Stimulated activated CD8-positive, alpha-beta memory T cell treated with anti-CD3 and anti-CD28 coated beads, Interleukin-4, amount 100 ng/mL, for 1 hour (primary cell): Measurements from ENCODE around the gene ZIC1.

ENCODE experiments used
- DNase-seq, 2 donors: peaks; one replicate each; pipeline ENCODE4 v3.0.0-alpha.2; 2020; ENCODE audit warnings: low read depth in 2 of 2, low spot score in 1 of 2

ZIC1 gene

DNA sequence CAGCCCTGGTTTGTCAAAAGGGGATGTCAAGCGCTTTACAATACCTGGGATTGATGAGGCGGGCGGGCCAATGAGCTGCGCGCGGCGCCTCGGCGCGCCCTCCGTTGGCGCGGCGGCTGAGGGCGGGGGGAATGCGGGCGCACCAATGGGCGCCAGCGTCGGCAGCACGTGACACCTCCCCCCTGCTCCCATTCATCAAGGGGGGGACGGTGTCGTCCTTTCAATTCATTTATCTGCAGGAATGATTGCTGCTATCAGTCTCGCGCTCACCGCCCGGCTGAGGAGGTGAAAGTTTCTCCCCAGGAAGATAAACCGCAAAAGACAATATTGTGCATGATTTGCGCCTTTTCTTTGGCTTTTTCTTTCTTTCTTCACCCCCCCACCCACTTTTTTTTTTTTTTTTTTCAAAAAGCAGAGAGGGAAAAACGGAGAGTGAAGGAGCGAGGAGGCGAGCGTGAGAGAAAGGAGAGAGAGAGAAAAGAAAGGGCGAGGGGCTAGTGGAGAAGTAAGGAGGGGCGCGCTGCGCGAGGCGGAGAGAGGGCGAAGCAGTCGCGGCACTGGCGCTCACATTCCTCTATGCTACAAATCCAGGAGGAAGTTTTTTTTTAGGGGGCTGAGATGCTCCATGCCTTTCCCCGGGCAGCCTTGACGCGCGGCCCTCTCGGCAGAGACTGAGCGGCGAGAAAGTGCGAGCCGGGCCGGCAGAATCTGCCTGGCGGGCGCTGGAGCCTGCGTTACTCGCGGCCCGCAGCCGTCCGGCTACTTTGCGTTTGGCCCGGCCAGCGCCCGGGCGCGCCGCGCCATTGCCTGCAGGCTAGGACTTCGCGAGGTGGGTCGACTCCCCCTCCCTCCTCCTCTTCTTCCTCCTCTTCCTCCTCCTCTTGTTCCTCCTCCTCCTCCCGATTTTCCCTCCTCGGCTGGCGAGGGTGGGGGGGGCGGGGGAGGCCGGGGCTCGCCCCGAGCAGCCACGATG lies at the start of gene ZIC1:
ZIC1 (plus strand) TSS at position 223 of the 973 bp plus-strand sequence; CDS start at position 971, 748 bp downstream.
- no peak for DNase-seq

DNA sequence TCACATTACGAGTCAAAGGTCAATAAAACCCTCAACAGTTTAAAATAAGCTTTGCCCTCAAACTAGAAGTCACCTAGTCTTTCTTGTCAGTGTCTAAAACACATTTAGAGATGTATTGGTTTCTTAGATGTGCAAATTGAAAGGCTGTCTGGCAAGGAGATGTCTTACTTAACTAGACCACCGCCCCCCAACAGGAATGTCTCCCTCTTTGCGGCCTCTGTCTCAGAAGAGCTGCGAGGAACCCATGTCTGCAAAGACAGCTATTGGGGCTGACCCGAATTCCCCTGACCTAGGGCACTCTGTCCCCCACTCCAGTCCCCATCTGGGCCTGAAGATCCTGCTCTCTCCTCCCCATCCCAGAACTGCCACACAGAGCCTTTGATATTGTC lies 49.1 kb upstream of the ZIC1 start:
- DNase-seq: no peak

DNA sequence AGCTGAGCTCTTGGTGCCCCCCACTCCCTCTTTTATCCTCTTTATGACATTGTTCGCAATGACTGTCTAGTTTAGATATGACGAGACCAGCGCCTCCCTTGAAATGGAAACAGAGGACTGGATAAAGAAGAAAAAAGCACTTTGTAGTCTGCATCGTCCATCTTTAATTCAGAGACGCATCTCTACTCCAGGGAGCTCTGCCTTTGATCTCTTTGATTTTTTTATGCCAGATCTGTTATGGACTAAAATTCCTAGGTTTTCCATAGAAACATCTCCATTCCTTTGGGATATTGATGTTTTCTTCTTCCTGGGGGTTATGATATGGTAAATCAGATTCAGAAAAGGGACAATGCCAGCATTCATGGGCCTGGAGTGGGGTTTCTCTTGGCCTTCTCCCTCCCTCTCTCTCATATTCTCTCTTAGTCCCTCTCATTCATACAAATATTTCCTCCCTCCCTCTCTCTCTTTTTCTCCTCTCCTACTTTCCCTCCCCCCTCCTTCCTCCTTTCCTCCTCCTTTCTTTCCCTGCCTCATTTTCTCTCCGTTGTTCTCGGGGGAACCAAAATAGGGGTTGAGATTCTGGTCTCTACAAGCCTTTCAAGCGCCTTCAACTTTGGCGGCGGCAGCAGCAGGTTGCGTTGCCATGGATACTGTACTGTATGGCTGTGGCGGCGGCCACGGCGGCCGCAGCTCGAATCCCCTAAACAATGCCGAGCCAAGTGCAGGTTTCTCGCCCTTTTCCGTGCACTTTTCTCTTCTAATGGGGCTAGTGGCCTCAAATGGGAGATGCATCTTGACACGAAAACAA lies 48.3 kb upstream of the ZIC1 start:
- no peak for DNase-seq

DNA sequence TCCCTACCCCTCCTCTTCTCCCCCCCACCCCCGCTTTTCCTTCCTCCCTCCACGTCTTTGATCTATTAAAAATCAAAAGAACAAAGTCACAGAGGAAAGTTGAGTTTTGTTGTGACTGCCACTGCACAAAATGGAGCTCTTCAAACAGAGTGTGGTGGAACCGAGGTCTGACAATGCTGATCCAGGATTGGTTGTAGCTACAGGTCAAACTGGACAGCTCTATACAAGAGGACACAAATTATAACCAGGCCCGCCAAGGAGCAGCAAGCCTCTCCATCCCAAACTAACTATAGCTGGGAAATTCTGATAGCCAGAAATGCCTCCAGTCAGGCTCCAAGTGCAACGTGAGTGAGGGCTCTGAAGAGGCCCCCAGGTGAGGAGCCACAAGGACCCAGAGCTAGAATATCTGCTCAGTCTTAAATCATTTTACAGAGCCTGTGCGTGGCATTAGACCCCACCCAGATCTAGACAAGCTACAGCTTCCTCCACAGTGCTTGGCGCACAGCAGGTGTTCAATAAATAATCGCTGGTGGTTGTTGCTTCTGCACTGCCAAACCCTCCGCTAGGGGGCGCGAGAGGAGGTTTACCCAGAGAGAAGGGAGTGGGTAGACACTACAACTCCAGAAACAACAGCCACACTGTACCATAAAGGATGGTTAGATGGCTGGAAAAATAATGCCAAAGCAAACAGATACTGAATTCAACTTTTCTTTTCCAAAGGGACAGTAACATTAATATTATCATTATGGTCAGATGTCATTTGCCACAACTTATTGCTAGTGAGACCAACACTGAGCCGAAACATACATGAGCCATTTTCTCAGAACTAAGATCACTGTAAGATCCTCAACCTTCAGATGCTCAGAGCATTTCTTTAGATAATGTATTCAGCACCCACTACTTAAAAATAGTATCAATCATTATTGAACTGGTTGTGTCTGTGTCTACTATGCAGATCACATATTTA lies 47.4 kb upstream of the ZIC1 start:
- no peak for DNase-seq

DNA sequence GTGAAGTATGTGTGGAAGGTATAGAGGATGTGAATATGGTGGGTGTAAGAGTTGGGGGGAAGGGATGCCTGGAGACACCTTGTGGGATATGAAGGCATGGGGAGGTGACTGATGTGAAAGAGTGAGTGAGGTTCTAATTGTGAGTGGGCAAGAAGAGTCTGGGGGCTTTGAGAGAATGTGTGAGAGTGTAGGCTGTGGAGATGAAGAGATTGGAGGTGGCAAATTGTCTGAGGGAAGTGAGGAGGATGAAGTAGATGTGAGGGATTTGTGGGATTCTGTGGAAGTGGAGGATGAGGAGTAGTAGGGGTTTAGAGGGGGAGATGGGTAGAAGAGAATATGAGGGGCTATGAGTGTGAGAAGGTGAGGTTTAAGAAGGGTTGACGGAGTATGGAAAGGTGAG lies 44.4 kb upstream of the ZIC1 start:
- no peak for DNase-seq

DNA sequence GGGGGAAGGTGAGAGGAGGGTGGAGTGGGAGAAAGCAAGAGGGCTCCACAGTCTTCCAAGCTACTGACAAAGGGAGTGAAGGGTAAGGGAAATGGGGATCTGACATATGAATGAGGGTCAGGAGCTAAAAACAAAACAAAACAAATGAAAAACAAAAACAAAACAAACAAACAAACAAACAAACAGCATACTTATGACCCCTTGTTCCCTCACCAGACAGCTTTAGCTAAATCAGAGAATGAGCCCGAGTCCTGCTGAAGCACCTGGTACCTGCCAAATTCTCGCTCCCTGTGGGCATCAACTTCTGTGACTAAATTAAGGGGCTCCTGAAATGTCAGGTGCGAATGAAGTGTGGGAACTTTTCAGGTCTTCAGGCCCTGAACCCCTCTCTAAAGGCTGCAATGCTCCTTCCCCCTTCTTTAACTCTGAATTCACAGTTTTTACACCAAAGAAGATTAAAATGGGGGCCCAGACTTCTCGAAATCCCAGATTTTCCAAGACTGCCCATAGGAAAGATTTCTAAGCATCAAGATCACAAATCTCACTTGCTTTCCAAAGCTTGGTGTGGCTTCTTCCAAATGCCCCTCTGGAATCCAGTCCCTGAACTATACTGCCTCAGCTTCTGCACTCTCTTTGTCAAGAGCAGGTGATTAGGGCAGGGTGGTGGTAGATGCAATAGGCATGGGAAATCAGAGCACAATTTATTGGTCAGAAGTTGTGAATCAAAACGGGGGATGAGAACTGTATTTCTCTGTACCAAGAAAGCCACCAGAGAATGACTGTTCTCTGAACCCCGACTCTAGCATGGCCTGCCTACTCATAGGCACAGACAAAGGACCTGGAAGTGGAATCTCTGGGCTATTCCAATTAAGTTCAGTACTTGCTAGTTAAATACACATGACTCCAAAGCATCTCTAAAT lies 43.7 kb upstream of the ZIC1 start:
- DNase-seq: no peak

DNA sequence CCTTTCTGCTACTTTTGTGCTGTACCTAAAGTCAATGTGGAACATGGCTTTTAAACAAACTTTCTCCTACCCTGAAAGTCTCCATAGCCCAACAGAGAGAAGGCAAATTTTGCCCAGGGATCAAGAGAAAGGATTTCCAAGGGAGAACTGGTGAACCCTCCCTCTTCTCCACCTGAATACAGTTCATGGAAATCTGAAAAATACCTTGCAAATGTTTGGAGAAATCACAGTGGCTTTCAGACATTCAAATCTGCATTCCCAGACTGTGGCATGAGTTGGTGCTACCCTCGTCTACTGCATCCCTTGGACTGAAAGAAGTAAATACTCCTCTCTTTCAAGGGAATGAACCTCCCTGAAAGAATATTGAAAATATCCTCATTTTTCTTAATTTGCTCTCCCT lies 41.5 kb upstream of the ZIC1 start:
- no peak for DNase-seq

DNA sequence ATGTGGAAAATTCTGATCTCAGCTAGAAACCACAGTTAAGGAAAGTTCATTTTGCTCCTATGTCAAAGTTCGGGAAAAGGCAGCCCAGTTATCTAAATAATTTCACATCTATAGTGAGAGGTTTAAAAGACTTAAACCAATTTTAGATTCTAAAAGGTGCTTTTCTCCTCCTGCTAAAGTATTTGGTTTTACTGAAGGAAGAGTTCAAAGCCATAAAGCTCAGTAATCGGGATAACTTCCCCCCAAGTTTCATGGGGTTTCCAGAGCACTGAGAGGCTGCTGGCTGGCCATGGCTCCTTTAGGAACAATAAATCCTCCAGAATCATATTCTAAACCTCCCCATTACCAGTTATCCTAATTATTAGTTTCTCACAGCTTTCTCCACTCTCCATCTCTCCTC lies 41.0 kb upstream of the ZIC1 start:
- no peak for DNase-seq

DNA sequence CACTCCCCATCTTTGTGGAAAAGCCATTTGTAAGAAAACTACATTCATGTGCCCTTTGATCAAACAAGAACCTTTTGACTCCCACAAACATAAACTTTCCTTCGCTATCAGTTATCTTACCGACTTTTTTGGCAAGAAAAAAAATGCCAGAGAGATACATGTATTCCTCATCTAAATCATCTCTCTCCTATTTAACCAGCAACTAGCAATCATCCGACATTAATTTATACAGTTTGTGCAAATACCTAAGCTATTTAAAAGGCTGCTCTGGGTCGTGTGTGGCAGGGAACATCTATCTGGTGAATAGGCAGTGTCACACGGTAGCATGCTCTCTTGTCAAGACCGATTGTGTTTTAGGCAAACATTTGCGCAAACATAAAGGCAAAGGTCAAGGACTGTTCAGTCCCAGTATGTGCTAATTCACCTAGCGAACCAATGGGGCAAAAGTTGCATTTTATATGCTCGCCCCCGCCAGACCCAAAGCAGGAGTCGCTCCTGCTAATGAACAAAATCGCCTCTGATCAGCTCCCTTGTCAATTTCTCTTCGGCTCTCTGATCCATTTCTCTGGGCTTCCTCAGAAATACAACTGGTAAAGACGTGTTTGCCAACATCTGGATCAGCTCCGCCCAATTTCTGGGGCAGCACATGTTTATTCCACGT lies 40.5 kb upstream of the ZIC1 start:
- no peak for DNase-seq

DNA sequence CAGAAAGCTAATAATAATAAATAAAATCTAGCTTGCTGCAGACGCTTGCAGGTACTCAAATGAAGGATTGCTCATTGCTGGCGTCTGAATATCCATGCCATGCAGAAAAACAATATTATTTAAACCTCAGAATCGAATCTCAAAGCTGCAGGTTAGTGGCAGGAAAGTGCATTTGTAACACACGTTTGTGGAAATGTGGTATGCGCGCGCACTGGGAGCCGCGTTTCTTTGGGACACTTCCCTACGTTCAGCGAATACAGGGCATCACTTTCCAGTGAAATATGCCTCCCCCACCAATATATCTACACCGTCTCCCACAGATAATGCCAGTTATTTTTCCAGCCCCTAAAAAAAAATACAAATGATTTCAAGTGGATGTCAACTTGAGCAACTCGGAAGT lies 39.9 kb upstream of the ZIC1 start:
- DNase-seq: no peak

DNA sequence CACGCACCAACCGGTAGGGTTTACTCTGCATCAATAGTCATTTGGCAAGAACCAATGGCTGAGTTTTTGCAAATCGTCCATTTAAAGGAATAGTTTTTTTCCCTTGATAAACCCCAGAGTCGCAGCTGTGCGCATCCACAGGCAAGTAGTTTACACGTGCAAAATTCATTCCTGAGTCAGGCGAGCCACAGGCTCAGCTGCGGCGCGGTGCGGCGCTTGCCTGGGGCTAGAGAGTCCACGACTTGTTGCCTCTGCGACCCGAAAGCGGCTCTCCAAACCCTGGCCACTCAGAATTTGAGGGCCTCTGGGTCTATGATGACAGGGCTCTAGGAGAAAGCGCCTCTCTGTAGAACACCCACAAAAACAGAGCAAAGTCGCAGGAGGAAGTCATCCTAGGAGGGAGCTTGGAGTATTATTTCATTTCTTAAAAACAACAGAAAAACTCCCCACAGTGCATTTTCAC lies 39.5 kb upstream of the ZIC1 start:
- DNase-seq: no peak

DNA sequence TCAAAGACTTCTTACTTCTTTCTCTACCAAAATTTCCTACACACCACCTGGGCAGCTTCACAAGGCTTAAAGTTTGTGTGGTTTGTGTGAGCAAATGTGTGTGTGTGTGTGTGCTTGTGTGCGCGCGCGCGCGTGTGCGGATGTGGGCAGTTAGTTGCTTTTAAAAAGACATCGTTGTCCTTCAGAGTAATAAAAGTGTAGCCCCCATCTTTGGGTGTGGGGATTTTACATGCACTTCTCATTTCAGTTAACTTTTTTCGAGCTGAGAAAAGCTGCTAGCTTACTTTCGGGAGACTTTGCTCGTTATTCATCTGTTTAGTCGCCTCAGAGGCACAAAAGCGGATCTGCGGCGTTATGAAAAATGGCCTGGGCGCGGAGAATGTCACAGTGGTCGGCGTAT lies 38.8 kb upstream of the ZIC1 start:
- no peak for DNase-seq

DNA sequence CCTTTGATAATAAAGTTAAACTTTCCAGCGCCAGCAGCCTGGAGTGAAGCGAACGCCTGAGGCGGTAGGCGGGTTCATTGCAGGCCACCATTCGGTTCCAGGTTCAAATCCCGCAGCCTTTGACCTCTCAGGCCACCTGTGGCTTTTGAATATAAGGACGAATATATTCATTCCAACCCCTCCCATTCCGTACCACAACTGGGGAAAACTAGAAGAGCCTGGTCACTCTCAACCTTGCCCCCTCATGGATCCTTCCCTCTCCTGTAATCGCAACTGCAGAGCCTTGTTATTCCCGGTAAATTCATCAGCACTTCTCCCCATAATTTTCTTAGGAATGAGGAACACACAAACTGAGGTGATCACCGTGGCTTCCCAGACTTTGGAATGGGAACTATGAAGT lies 38.0 kb upstream of the ZIC1 start:
- no peak for DNase-seq

DNA sequence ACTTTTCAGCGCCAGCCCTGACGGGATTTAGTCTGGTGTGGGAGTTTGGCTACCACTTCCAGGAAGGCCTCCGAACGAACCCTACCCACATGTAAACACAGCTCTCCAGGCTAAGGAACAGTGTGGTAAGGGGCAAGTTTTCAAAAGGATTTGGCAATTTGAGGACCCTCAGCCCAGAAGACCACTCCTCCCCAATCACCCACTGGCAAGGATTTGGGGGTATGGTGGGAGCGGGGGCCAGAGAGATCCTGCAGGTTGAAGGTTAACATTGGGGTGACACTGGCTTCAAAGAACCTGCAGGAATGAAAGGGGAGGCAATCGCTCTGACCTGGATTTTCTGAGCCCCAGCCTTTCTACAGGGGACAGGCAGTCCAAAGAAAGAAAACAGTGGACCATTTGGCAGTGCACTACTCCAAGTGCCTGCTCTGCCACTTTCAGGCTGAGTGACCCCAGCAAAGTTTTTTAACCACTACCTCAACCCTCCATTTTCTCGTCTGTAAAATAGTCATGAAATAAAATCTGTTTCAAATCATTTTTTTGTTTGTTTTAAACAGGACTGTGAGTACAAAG lies 37.3 kb upstream of the ZIC1 start:
- no peak for DNase-seq

DNA sequence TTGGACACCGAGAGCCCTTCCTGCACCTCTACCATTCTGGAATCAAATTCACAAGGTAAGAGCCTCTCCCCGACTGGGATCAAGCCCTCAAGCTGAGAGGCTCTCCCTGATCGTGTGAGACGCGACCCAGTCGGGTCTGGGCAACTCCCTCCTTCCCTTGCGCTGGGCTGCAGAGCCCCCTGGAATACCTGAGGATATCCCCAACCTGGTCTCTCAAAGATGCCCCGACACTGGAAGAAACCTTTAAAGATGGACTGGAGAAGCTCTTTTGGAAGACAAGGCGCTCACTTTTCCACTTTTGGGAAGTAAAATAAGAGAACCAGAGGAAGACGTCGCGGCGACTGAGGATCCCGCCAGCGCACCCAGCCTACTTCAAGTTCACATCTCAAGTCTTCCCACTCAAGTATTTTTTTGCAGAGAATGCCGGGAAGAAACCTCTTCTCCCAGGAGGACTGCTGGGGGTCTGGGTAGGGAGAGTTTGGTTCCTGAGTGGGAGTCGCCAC lies 36.6 kb upstream of the ZIC1 start:
- DNase-seq: no peak

DNA sequence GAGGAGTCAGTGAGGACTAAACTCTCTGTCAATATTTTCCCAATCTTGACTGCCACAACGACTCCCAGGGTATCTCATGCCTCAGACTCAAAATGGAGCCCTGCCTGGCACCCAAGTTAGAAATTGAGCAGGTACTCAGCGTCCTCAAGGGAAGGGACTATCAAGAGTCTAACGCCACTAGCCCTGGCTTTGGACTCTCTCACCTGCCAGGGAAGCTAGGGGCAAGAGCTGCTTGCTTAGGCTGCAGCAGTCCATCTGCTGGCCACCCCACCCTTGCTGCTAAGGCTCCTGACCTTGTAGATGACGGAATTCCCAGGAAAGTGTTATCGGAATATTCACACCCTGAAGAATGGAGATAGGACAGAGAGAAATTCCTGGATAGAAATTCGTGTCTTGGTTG lies 35.9 kb upstream of the ZIC1 start:
- DNase-seq: no peak

DNA sequence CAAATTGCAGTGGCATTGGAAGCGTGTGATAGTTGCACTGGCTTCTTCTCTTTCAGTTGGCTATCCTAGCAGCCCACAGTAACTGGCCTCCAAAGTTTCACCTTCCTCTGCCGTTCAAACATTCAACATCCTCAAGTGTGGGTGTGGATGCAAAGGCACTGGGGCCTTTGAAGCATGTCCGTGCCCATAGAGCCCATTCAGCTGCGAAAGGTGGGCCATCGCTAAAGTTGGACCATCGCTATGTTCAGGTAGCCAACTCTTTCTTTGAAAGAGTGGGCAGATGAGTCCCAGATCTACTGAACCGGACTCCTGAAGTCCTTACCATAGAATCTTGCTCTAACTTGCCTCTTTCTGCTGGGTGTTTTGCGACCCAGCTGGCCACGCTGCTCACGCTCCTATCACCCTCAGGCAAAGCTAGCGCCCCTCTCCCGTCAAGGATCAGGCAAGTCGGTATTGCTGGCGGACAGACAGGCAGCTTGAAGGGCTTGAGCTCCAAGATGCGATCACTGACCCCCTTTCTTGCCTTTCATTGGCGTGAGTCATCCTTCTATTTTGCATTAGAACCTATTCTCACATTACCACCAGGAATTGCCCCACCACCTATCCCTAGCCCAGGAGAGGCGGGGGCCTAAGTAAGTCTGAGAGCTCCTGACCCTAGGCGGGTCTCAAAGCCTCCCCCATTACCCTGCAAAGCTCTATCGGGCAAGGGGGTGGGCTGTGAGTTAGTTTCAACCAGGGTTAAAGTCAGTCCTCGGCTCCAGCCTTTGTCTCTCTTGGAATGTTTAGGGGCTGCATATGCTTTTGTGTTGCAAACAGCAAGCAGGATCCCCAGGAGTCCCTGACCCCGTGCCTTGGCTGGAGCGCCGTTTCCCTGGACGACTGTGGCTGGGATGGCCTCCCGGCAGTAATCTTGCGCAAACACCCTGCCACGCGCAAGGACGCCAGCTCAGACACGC lies 31.5 kb upstream of the ZIC1 start:
- no peak for DNase-seq

DNA sequence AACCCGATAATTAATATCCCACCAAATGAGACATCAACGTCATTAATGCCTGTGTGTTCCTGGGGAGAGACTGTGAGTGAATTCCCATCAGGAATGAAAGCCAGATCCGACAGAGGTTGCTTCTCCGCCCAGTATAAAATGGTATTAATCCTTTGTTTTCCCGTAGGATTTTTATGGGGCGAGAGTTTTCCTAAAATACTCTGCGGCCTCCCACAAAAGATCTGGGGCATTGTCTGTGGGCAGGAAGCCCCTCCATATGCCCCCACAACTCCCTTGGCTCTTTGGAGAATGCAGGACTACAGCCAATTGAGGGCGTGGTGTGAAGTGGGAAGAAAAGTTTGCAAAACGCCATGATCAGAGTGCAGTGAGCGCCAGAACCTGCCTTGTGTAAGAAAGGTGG lies 29.5 kb upstream of the ZIC1 start:
- DNase-seq: no peak
